A673 (cell line): ENCODE results near the gene ACTN2. TPM values are rescaled to one million over a fixed set of nuclear protein-coding genes. Genes with fewer than 3 reads are reported as not detected.
A peak's percentile ranks its signal among the peaks of the same experiment; 100 is the strongest.

Experiments
- BruUV-seq: library from RNA; stranded (reverse); fragments of 400-500 nt; replicated peaks from 2 replicates; lab custom pipeline; 2021; lab: Mats Ljungman, UMichigan
- CTCF ChIA-PET: fragments of 300-600 bp; sonication (Branson Sonifier 250); formaldehyde crosslinking; loops from one replicate; lab custom pipeline; 2022; ENCODE audit warnings: antibody characterized with exemption; lab: Charles Lee
- POLR2A ChIA-PET: fragments of 300-600 bp; sonication (Branson Sonifier 250); formaldehyde crosslinking; loops from one replicate; lab custom pipeline; 2022; ENCODE audit warnings: antibody characterized with exemption; ENCODE audit not compliant: low non-redundant PET; lab: Charles Lee
- DNase-seq: peaks from one replicate; pipeline ENCODE4 v3.0.0-alpha.2; 2015; ENCODE audit warnings: low spot score
- H3K27ac ChIP-seq: fragments of 200-600 bp; sonication (generic); 2 replicates; pipeline ENCODE4 v1.5.1; 2016; ENCODE audit warnings: mixed run types, low read depth, mild to moderate bottlenecking, mixed read lengths, antibody characterized with exemption, low read length; ENCODE audit not compliant: poor library complexity, severe bottlenecking
- H3K27me3 ChIP-seq: fragments of 200-600 bp; sonication (generic); replicated peaks from 2 replicates; pipeline ENCODE4 v1.6.1; 2017; ENCODE audit warnings: mixed run types, low read depth, mild to moderate bottlenecking, mixed read lengths, antibody characterized with exemption, low read length; ENCODE audit not compliant: insufficient read depth, poor library complexity
- H3K36me3 ChIP-seq: fragments of 200-600 bp; sonication (generic); 2 replicates; pipeline ENCODE4 v1.6.1; 2016; ENCODE audit warnings: mixed run types, mild to moderate bottlenecking, mixed read lengths, antibody characterized with exemption, low read length; ENCODE audit not compliant: insufficient read depth, poor library complexity, severe bottlenecking
- H3K4me1 ChIP-seq: fragments of 200-600 bp; sonication (generic); 2 replicates; pipeline ENCODE4 v1.6.1; 2017; ENCODE audit warnings: mixed run types, mild to moderate bottlenecking, mixed read lengths, antibody characterized with exemption, low read length; ENCODE audit not compliant: insufficient read depth, poor library complexity, severe bottlenecking
- H3K4me3 ChIP-seq: fragments of 200-600 bp; sonication (generic); 2 replicates; pipeline ENCODE4 v1.5.1; 2016; ENCODE audit warnings: low read depth, mixed run types, mild to moderate bottlenecking, mixed read lengths, low read length; ENCODE audit not compliant: poor library complexity, severe bottlenecking
- H3K9me3 ChIP-seq: fragments of 200-600 bp; sonication (generic); 2 replicates; pipeline ENCODE4 v1.6.1; 2016; ENCODE audit warnings: mixed run types, low read depth, mild to moderate bottlenecking, mixed read lengths, antibody characterized with exemption, low read length; ENCODE audit not compliant: poor library complexity, severe bottlenecking
- CTCF ChIP-seq: fragments of 300-800, 200-600 bp; sonication (generic); conservative IDR thresholded peaks from 2 replicates; pipeline ENCODE4 v1.5.1; 2017; ENCODE audit warnings: low read depth, mild to moderate bottlenecking, antibody characterized with exemption, low read length, moderate library complexity, mixed read lengths
- EZH2 ChIP-seq: fragments of 200-600 bp; sonication (generic); IDR thresholded peaks from 2 replicates; pipeline ENCODE4 v1.6.1; 2017; ENCODE audit warnings: borderline replicate concordance, low read depth, mild to moderate bottlenecking, mixed read lengths, antibody characterized with exemption, low read length; ENCODE audit not compliant: poor library complexity, severe bottlenecking
- intact Hi-C: fragments of 100-400 bp; cut with micrococcal nuclease; formaldehyde crosslinking; loops from one replicate; pipeline ENCODE4 v1.10.0; 2022; ENCODE audit not compliant: unreplicated experiment
- total RNA-seq: library from RNA; stranded (reverse); gene quantifications from 2 replicates; pipeline ENCODE4 v1.2.3, GENCODE V29; 2021

The ACTN2 gene
- total RNA-seq, 1 experiment from 2014 or later, result 39.4 TPM

DNA sequence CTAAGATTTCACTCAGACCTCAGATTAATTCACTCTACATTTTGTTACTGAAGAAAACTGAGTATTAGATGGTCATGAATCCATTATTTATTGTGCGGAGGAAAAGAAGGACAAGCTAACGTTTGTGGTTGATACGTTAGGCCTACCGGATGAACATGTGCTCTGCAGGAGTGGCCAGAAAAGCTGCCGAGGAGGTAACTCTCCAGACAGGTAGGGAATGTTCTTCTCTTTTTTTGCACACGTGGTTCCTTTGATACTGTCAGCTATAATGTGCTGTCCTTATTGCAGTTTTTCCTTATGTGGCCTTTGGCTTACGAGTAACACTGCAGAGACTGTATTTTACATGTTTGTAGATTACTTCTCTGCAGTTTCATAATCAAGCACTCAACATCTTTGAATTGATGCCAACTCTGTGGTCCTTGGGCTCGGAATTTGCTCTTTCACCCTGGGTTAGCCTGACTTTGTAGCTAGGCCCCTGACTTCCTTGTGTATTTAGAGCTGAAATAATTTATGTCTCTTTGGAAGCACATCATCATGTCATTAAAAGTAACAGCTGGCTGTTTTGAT is 122.3 kb downstream of the ACTN2 start:
- Histone ChIP-seq H3K27me3 (no peaks in the 10 kb centered on the region), H3K27ac (peak overlapping the region; percentile 50), H3K36me3 (peaks cover 7% of the 10 kb centered on the region), H3K4me3 (no peak overlapping the region), H3K4me1 (peaks cover 22% of the 10 kb centered on the region), H3K9me3 (no peaks in the 10 kb centered on the region)
- POLR2A ChIA-PET, result no interaction called here
- no TSS peak for BruUV-seq
- TF ChIP-seq CTCF (no peak), EZH2 (no peak)
- CTCF ChIA-PET, result no interaction called here
- DNase-seq, result no peak
- intact Hi-C loops, result no loop called here

GRCh38 chr1:236809148-236809547 is 122.8 kb downstream of the ACTN2 start:
- Histone ChIP-seq H3K27ac (peak overlapping the region; percentile 50), H3K4me1 (peaks cover 22% of the 10 kb centered on the region), H3K9me3 (no peaks in the 10 kb centered on the region), H3K36me3 (peaks cover 7% of the 10 kb centered on the region), H3K4me3 (no peak overlapping the region), H3K27me3 (no peaks in the 10 kb centered on the region)
- ChIA-PET CTCF (no interaction called here), POLR2A (no interaction called here)
- peak; percentile 46 for DNase-seq
- no peak for TF ChIP-seq EZH2
- no peak for TF ChIP-seq CTCF
- intact Hi-C loops, result no loop called here
- no TSS peak for BruUV-seq

DNA sequence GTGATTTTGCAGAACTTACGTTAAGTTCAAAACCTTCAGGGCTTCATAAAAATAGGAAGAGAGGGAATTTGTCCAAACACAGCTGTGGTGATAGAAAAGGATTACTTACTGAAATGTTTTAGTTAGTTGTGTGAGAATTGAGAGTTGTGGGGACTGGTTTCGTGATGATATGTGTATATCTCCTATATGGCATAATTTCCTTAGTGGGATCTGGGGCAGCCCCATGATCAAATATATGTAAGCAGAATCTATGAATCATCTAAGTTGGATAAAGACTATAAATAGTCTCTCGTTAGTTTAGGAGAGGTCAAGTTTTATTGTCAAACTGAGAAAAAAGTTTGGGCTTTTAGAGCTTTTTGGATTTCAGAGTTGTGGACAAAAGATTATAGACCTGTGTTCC is 123.7 kb downstream of the ACTN2 start:
- H3K27ac ChIP-seq, result no peak overlapping the region
- no peaks in the 10 kb centered on the region for H3K9me3 ChIP-seq
- peaks cover 7% of the 10 kb centered on the region for H3K36me3 ChIP-seq
- no peak overlapping the region for H3K4me3 ChIP-seq
- intact Hi-C loops, result no loop called here
- POLR2A ChIA-PET, result no interaction called here
- no peak for DNase-seq
- CTCF ChIA-PET, result no interaction called here
- H3K27me3 ChIP-seq, result no peaks in the 10 kb centered on the region
- BruUV-seq, result no TSS peak
- H3K4me1 ChIP-seq, result peaks cover 25% of the 10 kb centered on the region
- TF ChIP-seq CTCF (no peak), EZH2 (no peak)
